HG03565 (cell line): ENCODE data around the gene JSRP1.
"Not testable (repeated sequence)": the region's sequence is repeated elsewhere in the genome, so short reads cannot be mapped to it uniquely, and the experiment has no call there.

Experiments used
- ATAC-seq: cut with Tn5 transposase; IDR thresholded peaks from one replicate; pipeline ENCODE4 v1.9.1; 2021; ENCODE audit warnings: mild to moderate bottlenecking, moderate library complexity; ENCODE audit not compliant: unreplicated experiment

JSRP1 gene

DNA sequence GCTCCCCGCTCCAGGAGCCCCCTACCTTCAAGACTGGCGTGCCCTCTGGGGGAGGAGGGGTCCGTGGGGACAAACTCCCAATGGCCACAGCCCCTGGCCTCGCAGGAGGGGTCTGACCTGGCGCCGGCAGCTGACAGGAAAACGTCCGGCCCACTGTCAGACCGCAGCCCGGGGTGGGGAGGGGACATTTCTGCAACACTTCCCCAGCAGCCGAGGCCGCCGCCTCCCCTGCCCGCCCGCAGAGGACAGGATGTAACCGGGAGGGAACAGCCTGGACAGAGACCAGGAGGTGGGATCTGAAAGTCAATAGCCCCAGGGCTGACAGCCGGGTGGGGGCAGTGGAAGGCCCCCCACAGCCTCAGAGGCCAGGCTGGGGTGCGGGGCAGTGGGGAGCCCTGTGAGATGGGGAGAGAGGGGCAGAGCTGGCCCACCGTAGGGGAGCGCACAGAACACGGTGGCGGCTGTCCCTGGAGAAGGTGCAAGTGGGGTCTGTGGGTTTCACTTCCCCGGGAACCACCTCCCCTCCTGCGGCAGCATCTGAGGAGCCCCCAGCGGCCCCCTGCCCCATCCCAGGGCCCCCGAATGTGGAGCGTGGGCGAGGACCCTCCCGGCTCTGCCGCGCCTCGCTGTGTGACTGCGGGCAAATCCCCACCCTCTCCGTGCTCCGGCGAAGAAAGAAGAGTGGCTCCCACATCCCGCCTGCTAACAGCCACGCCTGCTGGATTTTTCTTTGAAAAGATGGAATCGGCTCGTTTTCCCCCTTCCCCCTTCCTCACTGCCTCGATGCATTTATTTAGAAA lies 26.0 kb upstream of the JSRP1 start, which contains the start of gene PEAK3:
TSS of gene PEAK3 (minus strand) at position 114 of the 800 bp plus-strand sequence. CDS start 1,244 bp downstream, outside the sequence.
- ATAC-seq, result no peak

DNA sequence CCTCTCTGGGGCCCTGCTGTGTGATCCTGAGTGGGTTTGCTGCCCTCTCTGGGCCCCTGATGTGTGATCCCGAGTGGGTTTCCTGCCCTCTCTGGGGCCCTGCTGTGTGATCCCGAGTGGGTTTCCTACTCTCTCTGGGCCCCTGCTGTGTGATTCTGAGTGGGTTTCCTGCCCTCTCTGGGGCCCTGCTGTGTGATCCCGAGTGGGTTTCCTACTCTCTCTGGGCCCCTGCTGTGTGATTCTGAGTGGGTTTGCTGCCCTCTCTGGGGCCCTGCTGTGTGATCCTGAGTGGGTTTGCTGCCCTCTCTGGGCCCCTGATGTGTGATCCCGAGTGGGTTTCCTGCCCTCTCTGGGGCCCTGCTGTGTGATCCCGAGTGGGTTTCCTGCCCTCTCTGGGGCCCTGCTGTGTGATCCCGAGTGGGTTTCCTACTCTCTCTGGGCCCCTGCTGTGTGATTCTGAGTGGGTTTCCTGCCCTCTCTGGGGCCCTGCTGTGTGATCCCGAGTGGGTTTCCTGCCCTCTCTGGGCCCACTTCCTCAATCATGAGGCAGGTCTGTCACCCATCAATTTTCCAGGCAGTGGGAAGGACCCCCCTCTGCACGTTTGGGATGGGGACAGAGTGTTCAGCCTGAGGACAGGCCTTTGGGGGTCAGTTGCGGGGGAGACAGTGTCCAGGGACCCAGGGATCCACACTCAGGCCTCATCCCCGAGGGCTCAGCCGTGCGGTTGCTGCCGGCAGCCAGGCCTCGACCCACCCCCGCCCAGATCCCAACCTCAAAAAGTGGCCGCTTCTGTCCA lies 25.2 kb upstream of the JSRP1 start:
- not testable (repeated sequence) for ATAC-seq

DNA sequence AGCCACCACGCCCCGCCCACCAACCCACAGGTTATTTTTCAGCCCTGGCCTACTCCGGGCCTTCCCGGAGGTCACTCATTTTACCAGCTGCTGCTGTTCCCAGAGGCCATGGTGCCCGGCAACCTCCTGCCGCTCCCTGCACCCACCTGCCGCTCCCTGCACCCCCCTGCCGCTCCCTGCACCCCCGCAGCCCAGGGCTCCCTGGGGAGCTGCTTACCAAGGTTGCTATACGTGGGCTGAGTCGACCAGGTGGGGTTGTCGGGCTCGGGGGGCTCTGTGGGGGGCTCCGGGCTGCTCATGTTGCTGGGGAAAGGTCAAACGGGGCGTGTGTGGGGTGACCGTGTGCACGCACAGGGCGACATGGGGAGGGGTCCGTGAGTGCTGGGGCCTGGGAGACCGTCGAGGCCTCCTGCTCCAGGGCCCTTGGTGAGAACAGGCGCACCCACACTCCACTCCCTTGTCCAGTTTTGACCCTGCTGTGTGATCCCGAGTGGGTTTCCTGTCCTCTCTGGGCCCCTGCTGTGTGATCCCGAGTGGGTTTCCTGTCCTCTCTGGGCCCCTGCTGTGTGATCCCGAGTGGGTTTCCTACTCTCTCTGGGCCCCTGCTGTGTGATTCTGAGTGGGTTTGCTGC lies 24.5 kb upstream of the JSRP1 start:
- ATAC-seq, result no peak

DNA sequence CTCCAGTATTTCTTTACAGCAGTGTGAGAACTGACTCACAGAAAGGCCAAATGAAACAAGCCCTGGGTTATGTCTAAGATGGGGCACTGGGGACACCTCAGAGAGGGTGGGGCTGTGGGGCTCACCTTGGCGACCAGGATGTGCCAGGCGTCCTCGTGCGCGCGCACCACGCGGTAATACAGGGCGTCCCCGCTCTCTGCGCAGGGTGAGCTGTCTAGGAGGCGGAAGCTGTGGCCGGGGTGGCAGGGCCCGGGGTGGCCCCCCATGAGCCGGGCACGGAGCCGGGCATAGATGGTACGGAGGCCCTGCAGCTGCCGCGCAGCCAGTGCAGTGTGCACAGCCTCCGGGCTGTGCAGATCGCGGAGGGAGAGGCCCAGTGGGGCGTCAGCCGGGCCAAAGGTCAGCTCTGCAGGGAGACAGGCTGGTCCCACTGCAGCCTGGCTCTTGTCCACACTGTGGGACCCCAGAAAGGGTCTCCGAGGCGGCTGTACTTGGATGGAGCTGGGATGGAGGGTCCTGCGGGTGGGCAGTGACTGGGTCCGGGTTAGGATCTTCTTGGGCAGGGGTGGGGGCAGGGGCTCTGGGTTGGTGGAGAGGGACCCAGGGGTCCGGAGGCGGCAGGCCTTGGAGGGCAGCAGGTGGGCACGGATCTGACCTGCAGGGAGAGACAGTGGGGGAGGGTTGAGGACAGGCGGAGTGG lies 22.4 kb upstream of the JSRP1 start:
- ATAC-seq, result no peak

DNA sequence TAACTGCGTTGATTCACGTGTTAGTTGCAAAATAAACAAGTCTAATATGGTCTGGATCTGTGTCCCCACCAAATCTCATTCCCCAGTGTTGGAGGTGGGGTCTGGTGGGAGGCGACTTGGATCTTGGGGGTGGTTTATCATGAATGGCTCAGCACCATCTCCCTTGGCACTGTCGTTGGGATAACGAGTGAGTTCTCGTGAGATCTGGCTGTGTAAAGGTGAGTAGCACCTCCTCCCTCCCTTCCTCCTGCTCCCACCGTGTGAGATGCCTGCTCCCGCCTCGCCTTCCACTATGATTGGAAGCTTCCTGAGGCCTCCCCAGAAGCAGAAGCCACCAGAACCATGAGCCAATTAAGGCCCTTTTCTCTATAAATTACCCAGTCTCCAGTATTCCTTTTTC lies 20.9 kb upstream of the JSRP1 start:
- ATAC-seq, result no peak

DNA sequence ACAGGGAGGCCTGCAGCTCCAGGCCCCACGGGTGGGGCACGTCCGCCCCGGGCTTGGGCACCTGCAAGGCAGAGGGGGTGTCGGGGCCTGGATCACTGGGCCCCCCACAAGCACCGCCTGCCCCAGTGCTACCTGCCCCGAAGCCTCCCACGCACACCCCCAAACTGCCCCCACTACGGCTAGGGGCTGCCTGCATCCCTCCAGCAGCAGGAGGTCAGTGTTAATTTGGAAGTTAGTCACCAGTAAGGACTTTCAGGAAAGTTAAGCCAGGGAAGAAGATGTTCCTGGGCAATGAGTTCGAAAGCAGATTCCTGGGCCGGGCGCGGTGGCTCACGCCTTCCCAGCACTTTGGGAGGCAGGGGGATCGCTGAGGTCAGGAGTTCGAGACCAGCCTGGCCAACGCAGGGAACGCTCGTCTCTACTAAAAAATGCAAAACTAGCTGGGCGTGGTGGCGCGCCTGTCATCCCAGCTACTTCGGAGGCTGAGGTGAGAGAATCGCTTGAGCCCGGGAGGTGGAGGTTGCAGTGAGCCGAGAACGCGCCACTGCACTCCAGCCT lies 20.3 kb upstream of the JSRP1 start:
- no peak for ATAC-seq

DNA sequence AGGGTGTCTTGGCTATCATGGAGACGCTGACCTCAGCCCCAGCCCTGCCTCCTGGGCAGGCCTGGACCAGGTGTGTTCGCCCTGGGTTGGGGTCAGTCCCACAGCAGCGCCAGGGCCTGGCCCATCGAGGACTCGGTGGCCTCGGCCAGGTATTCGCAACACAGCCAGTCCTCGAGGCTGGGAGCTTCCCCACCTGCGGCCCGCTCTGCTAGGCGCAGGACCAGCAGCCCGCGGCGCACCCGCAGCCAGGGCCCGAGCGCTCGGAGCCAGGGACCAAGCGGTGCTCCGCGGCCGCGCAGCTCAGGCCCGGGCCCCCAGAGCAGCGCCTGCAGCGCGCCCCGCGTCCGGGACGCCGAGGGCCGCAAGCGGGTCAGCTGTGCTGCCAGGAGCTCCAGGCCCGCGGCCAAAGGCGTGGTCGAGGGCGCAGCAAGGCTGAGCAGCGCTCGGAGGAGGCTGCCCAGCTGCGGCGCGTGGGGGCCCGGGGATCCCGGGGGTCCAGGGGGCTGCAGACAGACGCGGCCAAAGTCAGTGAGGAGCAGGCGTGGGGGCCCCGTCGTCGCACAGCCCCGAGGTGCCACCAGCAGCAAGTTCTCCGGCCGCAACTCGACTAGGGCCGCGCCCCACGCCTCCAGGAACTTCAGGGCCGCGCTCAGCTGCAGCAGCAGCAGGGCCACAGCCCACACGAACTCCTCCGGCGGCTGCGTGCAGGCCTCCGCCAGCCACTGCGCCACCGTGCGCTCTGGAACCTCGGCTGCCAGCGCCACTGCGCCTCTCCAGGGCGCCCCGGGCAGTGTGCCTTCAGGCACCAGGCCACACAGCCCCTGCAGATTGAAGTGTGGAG lies 19.6 kb upstream of the JSRP1 start:
- ATAC-seq, result no peak

DNA sequence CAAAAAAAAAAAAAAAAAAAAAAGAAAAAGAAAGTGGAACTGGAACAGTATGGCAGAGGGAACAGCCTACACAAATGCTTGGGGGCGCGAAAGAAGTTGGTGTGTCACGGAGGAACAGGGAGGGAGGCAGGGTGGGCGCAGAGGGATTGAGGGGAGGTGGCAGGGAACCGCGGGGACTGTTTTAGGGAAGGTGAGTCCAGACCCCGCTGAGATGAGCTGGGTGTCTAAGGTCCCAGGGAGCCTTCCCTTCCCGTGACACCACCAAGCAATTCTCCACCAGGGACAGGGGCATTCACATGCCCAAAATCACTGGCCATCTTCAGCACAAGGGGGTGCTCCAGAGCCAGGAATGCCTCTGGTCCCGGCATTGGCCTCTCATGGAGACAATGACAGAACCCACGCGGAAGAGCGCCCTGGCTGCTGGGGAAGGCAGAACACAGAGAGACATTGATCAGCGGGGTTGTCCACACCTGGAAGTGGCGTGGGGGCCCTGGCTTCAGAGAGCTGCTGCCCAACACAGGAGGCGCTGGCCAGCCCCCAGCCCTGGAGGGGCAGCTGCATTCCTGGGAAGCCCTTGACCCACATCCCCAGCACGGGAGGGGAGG lies 18.8 kb upstream of the JSRP1 start:
- ATAC-seq, result no peak

DNA sequence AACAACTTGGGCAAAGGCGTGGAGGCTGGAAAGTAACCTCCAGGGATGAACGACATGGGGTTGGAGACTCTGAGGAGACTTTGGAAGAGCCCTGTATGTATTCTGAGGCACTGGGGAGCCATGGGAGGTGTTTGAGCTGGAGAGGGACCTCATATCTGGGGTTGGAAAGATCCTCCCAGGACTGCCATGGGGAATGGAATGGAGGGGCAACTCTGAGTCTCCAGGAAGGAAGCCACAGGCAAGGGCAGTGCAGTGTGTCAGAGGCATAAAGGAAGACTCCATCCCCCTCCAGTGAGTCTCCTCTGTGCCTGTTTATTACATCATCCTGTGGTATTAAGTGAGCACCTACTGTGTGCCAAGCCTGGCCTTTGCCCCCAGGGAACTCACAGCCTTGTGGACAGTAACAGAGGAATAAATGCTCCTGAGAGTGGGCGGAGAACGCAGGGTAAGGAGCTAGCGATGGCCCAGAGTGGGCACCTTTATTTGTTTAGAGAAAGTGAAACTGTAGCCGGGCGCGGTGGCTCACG lies 18.0 kb upstream of the JSRP1 start:
- ATAC-seq, result no peak

DNA sequence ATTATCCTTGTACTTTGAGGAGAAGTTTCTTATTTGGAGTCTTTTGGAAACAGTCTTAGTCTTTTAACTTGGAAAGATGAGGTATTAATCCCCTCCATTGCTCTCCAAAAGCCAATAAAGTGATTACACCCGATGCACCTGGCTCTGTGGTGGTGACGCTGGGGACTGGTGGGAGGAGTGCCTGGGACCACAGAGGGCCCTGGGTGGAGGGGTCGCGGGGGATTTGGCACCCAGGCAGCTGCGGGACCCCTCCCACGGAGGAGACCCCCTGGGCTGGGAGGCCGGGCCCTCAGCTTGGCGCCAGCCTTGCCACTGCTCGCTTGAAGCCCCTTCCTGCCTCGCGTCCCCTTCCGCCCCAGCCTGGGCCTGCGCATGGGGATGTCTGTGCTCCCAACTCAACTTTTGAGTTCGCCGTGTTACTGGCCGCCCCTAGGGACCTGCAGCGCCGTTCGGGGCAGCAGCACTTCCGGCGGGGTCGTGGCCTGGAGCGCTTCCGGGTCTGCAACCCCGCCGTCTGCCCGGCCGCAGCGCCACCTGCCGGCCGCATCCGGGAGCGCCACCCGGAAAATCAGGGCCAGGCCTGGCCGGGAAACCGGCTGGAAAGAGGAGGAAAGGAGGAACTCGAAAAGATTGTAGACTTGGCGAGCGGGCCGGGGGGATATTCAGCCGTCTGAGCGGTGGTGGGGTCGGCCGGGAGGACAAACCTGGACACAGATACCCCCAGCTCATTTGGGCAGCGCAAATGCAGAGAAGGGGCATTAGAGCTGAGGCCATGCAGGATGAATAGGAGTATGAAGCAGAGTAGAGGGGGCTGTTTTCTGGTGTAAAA lies 17.4 kb upstream of the JSRP1 start:
- no peak for ATAC-seq

DNA sequence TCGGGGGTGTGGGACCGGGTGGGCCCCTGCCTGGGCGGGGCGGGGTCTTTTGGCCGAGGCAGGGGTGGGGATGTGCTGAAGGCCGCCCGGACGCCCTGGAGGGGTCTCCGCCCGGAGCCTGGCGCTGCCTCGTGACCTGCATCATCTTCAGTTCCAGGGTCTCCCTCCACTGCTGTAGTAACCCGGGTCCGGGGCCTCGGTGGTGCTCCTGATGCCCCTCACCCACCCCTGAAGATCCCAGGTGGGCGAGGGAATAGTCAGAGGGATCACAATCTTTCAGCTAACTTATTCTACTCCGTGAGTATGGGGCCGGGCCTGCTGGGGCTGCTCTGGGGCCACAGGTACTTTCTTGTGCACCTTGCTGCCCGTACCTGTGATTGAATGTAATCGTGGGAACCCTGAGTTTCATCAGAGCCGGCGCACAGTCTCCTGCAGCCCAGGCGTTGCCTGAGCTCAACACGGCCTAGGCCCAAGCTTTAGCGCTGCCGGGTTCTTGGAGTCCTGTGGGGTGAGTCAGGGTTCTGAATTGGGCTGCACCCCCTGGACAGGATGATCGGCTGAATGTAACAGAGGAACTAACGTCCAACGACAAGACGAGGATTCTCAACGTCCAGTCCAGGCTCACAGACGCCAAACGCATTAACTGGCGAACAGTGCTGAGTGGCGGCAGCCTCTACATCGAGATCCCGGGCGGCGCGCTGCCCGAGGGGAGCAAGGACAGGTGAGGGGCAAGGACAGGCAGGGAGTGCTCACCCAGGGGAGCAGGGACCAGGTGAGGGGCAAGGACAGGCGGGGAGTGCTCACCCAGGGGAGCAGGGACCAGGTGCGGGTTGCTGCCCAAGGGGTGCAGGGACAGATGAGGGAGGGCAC lies 15.3 kb upstream of the JSRP1 start:
- no peak for ATAC-seq

DNA sequence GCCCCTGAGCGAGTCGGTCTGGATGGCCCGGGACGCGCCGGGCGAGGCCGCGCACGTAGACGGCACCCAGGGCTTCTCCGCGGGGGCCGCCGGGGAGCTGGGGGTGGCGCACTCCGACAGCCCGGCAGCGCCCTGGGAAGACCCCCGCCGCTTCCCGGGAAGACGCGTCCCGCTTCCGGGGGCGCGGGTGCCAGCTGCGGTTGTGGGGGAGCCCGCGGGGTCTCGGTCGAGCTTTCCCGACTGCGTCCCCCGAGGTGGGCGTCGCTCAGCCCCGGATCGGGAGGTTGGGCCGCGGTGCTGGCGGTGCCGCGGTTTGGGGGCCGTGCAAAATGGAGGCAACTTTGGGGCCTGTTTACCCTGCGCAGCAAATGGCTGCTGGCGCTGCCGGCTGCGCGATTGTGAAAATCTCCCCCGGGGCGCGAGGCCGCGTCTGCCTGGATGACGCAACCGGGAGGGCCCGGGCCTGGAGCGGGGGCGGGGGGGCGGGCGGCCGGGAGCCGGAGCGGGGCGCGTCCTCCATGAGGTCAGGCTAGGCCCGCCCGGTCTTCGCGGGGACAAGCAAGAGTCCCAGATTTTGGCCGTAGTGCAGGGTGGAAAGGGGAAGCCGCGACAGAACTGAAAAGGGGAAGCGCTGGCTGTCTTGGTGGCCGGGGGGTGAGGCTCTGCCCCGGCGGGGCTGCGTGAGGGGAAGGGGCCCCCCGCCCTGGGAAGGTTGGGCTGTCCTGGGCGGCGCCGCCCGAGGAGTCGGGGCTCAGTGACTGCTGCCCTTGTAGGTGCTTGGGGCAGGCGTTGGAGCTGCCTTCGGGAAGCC lies 14.4 kb upstream of the JSRP1 start:
- no peak for ATAC-seq

DNA sequence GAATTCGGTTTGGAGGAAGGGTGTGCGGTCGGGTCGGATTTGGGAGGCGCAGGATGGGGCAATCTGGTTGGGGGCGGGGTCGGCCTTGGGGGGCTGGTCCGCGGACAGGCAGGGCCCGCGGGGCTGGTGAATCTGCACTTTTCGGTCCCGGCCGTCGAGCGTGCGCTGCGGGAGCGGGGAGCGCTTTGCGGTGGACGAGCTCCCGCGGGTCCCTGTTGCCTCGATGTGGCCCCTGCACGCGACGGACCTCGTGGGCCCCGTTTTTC lies 13.9 kb upstream of the JSRP1 start:
- ATAC-seq, result no peak

DNA sequence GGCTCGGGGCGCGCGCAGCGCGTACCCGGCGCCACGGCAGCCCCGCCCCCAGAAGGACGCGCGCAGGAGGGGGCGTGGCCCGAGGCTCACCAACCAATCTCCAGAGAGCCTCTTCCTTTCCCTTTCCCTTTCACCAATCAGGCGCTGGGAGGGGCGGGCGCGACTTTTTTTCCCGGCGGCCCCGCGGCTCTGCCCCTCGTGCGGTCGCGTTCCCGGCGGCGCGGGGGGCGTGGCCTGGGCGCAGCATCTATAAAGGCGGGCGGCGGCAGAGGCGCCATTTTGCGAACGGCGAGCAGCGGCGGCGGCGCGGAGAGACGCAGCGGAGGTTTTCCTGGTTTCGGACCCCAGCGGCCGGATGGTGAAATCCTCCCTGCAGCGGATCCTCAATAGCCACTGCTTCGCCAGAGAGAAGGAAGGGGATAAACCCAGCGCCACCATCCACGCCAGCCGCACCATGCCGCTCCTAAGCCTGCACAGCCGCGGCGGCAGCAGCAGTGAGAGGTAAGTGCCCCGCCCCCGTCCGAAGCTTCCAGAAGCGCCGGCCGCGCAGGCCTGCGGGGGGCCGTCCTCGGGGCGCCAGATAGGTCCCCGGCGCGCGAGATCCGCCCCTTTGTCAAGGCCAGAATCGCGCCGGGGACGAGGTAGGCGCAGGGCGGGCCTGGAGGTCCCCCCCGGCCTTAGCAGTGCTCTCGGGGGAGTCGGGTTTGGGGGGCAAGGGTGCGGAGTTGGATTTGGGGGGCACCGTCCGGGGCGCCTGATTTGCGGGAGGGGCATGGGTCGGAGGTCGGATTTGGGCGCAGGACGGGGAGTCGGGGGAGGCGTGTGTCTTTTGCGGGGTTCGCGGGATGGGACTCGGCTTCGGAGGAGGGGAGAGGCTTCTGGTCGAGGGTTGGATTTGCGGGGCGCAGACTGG lies 13.3 kb upstream of the JSRP1 start:
- peak; percentile 59 for ATAC-seq

DNA sequence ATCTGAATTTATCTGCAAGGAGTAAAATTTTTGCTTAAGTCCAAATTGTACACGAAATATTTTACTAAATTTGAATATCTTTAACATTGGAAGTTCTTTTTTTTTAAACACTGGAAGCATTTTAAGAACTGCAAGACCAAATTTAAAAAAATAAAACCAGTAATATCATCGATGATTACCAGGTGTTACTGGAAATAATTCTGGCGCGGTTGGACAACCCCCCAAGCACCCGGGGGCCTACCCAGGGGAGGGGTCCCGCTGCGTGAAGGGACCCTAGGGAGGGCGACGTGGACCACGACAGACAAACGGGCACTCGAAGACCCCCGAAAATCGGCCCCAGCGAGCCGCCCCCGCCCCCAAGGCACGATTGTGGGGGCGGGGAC lies 12.6 kb upstream of the JSRP1 start:
- ATAC-seq, result no peak

DNA sequence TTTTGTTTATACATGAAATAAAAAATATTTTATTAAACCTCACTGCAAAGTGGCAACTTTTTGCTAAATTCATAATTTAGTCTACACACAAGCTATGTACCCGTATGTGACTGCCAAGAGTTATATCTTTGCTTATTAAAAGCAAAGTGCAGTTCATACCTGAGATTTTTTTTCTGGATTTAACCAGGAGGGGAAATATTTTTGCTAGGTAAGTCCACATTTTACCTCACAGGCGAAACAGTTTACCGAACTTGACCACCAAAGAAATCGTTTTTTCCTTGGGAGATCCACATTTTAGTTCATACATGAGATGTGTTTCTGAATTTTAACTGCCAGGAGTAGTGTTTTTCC lies 12.2 kb upstream of the JSRP1 start:
- no peak for ATAC-seq
